Stimulated activated CD4-positive, alpha-beta T cell treated with anti-CD3 and anti-CD28 coated beads, Interleukin-1b, Interleukin-23, amount 100 ng/mL, for 24 hours (primary cell): ENCODE data around the gene ABCB1.

Experiments
- DNase-seq, 4 experiments: peaks; one replicate each; pipeline ENCODE4 v3.0.0-alpha.2; 2020; ENCODE audit warnings: low read depth in 4 of 4, low spot score in 1 of 4

The ABCB1 gene

DNA sequence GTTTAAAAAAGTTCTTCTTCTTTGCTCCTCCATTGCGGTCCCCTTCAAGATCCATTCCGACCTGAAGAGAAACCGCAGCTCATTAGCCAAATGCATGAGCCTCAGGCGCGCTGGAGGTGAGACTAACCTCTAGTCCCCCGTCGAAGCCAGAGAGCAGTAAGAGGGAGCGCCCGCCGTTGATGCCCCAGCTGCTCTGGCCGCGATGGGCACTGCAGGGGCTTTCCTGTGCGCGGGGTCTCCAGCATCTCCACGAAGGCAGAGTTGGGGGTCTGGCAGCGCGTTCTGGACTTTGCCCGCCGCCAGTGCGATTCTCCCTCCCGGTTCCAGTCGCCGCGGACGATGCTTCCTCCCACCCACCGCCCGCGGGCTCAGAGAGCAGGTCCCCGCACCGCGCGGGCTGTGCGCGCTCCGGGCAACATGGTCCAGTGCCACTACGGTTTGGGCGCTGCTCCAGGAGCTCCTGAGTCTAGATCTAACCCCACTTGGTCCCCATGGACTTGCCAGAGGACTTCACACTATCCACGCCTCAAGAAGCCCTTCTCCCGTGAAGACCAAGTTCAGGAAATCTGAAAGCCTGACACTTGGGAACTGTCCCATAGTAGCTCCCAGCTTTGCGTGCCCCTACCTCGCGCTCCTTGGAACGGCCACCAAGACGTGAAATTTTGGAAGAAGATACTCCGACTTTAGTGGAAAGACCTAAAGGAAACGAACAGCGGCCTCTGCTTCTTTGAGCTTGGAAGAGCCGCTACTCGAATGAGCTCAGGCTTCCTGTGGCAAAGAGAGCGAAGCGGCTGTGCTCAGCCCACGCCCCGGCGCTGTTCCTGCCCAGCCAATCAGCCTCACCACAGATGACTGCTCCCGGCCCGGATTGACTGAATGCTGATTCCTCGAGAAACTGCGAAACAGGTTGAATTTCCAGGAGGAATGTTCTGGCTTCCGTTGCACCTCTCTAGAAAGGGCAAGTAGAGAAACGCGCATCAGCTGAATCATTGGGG is at the start of gene ABCB1:
ABCB1 (minus strand) TSS at position 755 of the 995 bp plus-strand sequence; CDS start at position 55, 700 bp downstream.
- peak in 2 of 4 experiments; percentile 13 to 21 for DNase-seq

- DNase-seq = no peak
Measured at GRCh38 chr7:87648316-87648715, 47.6 kb upstream of the ABCB1 start.

DNA sequence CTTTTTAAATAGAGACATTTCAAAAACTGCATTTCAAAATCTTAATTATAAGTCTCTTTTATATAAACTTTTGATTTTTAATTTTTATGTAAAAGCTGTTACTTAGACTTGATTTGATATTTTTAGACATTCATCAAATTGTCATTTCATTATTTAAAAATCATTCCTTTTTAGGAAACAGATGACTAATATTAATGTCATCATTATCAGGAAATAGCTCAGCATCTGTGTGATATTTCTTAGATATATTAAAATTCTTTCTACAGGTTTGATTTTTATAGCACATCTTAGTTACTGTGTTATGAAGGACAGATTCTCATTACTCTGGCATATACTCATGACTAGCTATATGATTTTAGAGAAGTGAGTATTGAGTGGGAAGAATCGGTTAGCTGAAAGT is 44.8 kb upstream of the ABCB1 start:
- no peak for DNase-seq

DNA sequence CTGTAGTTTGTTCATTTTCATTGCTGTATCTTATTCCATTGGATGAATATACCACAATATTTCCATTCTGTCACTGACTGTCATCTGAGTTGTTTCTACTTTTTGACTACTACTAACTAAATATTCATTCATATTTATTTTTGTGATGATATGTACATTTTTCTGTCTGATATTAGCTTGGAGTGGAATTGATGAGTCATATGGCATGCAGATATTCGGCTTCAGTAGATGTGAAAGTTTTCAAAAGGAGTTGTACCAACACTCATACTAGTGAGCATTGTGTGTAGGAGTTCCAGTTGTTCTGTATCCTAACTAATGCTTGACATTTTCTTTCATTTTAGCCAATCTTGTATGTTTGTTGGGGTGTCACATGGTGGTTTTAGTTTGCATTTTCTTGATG is 35.2 kb upstream of the ABCB1 start:
- no peak for DNase-seq

GRCh38 chr7:87628780-87629569 is 28.3 kb upstream of the ABCB1 start:
- peak in 2 of 4 experiments; percentile 1 to 4 for DNase-seq

DNA sequence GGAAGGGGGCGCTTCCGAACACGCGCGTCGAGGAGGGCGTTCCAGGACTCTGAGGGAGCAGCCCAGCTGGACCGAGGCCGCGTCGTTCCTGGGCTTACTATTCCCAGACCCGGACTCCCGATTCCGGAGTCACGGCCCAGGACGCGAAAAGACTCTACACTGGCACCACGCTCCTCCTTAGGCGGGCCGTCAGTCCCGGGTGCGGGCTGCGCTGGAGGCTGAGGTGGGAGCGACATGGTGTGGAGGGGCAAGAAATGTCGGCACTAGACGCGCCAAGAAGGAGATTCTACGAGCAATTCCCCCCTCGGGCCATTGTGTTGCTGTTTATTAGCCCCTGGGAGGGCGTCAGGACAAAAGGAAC is 26.9 kb upstream of the ABCB1 start:
- peak in 1 of 4 experiments; percentile 0 for DNase-seq

DNA sequence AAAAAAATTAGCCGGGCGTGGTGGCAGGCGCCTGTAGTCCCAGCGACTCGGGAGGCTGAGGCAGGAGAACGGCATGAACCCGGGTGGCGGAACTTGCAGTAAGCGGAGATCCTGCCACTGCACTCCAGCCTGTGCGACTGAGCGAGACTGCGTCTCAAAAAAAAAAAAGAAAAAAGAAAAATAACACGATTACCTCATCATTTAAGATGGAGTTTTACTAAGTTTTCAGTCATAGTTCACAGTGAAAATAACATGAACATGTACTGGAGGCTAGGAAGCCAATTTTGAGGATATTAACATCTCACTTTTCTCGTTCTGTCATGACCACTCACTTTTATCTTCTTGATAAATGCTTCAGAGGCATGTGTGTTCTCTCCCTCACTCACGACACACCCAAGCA is 24.4 kb upstream of the ABCB1 start:
- DNase-seq = no peak

GRCh38 chr7:87624628-87625027 is 23.9 kb upstream of the ABCB1 start:
- no peak for DNase-seq

GRCh38 chr7:87615197-87615596 is 14.5 kb upstream of the ABCB1 start:
- no peak for DNase-seq

DNA sequence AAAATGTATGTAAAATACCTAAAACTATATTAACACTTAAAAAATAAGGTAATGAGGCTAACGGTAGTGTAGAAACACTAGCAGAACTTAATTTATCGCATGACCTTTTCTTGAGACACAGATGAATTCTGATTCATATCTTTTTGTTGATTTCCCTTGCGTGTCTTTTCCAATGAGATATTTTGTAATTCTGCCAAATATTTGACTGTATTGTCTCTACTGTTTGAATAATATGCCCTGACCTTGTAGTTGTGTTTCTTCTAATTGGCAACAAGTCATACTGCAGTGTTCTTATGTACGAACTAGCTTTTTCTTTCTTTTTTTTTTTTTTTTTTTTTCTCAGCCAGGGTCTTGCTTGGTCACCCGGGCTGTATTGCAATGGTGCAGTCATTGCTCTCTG is 9.2 kb upstream of the ABCB1 start:
- DNase-seq = no peak

DNA sequence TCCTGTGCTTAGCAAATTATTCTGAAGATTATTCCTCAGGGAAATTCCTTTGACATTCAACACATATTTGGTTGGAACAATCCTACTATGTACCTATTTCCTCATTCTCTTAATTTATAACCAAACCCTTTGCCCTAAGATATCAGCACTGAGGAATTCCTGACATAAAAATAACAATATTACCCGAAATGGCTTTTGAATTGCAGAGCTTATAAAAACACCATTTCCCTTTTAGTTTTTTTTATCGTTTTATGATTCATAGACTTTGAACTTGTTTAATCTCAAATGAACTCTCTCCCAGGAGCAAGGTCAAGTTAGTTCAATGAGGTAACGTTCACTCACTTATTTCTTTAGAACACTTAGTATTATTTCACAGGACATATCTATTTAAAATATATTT is 7.7 kb upstream of the ABCB1 start:
- no peak for DNase-seq

DNA sequence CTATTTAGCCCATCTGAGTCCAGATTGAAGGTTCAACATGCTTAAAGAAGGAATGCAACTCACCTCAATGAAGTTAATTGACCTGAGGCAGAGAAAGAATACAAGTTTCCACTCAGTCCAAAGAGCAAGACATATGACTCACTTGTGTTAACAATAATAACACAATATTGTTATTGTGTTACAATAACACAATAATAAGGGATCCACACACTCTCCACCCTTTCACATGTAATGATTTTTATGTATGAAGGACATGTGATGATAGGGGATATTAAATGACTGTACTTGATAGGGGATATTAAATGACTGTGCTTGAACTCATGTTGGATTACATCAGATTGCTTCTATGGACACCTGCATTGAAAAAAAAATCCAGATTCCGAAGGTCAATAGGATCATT is 3.6 kb upstream of the ABCB1 start:
- no peak for DNase-seq

DNA sequence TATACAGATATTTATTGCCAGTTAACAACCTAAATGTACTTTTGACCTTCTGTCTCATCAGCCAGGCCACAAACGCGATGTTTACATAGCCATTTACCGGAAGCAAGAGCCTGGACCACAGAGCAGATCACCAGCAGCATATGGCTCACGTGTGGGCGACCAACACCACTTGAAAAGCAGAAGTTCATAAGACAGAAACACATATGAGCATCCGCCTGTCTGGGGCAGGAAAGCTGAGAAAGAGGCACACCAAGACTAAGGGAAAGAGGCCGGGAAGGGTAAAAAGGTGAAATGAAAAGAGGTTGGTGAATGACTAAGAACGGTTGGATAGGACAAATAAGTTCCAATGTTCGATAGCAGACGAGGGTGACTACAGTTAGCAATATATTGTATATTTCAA is 1.3 kb downstream of the ABCB1 start:
- DNase-seq = peak in 1 of 4 experiments; percentile 17

DNA sequence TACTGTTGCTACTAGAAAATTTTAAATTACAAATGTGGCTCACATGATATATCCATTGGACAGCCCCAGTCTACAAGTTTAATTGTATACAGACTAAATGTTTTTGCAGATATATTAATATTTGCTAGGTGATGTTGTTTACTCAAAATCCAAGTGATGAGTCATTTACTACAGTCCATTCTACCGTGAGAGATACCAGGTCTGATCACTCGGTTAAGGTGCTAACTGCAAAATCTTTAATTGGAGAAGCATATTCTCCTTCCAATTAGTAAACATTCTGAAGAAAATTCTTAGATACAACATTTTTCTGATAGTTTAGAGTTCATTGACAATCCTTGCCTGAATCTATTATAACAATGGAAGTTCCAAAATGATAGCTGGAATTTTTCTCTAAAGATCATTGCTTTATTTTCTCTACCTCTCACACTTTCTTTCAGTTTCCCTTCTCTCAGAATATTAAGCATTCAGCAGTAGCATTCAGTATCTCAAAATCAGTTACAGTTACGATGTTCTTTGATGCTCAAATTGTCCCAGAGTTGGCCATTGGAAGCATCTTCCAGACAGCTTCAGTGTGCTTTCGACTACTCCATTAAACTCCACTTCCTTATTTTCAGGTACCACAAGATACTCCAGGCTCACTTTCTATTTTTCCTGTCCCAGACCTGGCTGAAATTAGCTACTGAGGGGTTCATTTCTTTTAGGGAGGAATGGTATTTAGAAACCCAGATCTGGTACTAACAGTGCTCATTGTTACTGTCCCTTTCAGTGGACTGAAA is 2.3 kb downstream of the ABCB1 start:
- DNase-seq = no peak

DNA sequence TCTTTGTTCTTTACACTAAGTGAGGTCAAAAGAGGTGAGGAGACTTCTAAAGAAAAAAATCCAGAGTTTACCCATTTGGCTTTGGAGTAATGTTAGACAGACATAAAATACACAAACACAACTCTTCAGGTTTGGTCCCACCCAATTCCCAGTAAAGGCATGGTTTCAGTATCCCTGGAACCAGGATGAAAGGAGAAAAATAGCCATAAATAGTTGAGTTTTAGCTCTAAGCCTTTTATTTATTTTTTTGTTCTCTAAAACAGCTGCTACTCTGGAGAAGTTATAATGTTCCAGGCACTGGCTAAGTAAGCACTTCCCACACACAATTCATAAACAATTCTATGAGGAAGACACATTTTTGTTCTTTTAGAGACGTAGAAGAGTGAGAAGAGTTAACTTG is 4.0 kb downstream of the ABCB1 start:
- no peak for DNase-seq

GRCh38 chr7:87596136-87596535 is 4.5 kb downstream of the ABCB1 start:
- DNase-seq = no peak

DNA sequence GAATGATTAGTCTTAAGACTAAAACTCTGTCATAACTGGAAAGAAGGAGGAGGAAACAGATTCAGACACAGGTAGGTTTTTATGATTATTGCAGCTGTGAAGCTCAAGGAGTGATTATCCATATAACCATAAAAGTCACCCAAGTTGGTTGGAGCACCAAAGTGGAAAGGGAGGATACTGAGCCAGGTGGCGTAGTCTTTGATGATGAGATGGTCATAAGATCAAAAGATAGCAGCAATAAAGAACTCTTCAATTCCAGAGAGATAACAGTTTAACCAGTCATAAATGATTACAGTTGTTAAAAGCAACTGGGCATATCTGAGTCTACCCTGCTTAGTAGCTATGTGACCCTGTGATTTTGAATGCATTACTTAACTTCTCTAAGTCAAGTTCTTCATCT is 8.4 kb downstream of the ABCB1 start:
- no peak for DNase-seq

DNA sequence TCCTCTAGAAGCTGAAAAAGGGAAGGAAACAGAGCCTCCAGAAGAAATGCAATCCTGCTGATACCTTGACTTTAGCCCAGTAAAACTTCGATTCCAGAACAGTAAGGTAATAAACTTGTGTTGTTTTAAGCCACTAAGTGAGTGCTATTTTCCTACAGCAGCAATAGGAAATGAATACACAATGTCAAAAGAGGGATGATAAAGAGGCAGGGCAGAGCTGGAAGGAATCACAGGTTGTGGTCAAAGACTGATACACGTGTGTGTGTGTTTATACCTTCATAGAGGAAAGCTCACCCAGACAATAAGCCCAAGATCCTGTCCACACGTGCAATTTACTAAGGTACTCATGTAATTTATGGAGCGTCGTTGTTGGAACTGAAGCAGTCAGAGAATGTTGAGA is 9.5 kb downstream of the ABCB1 start:
- DNase-seq = no peak

DNA sequence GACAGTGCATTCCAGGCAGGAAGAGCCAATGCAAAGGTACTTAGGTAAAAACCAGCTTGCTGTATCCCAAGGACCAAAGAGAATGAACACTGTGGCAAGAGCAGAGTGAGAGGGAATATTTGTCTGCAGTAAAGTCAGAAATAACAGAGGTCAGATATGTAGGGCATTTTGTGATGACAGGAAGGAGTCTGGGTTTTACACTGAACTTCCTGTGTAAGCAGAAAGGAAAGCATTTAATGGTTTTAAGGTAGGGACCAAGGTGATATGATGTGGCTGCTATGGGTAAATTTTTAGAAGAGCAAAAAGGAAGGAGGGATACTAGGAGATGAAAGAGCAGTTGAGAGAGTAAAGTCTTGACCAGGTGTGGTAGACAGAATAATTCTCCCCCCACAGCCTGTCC is 10.1 kb downstream of the ABCB1 start:
- no peak for DNase-seq

DNA sequence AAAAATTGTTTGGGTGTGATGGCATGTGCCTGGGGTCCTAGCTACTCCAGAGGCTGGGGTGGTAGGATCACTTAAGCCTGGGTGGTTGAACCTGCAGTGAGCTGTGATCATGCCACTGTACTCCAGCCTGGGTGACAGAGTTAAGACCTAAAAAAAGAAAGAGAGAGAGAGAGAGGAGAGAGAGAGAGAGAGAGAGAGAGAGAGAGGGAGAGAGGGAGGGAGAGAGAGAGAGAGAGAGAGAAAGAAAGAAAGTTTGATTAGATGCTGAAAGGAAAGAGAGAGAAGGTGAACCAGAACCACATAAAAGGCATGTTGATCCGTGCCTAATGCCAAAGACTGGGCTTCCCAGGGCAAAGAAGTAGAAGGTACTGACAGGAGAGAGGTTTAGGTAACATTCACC is 11.1 kb downstream of the ABCB1 start:
- DNase-seq = no peak

- DNase-seq = no peak
Measured at GRCh38 chr7:87581723-87582122, 19.0 kb downstream of the ABCB1 start.
